Stimulated activated CD4-positive, alpha-beta T cell treated with anti-CD3 and anti-CD28 coated beads, Interleukin-1b, Interleukin-23, amount 100 ng/mL, for 4 hours (primary cell): Measurements from ENCODE around the gene CD63.

Experiments
- DNase-seq, 2 donors: peaks; one replicate each; pipeline ENCODE4 v3.0.0-alpha.2; 2020; ENCODE audit warnings: low read depth in 2 of 2

The CD63 gene

GRCh38 chr12:55739025-55739378 is 10.2 kb upstream of the CD63 start:
- no peak for DNase-seq

- peak; percentile 58 to 88 for DNase-seq
These were observed 9.6 kb upstream of the CD63 start for GRCh38 chr12:55738123-55739024.

DNA sequence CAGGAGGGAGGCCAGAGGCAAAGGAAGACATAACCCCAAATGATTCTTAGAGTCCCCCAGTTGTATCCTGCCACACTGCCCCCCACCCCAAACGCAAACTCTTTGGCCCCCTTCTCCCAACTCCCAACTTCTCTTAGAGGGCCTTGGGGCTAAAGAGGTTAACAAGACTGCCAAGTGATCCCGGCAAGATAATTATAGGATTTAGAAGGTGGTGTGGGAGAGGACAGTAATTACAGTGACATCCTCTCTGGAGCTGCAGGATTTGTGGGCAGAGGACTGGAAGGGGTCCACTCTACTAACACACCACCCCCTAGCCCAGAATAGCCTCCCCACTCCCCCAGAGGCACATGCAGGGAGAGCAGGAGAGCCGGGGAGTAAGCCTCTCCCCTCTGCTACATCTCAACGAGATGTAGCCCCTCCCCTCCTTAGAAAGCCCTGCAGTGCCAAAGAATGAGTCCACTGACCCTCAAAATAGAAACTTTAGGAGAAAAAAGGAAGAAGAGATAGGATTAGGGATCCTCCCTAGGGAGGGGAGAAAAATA is 8.8 kb upstream of the CD63 start:
- DNase-seq: no peak

DNA sequence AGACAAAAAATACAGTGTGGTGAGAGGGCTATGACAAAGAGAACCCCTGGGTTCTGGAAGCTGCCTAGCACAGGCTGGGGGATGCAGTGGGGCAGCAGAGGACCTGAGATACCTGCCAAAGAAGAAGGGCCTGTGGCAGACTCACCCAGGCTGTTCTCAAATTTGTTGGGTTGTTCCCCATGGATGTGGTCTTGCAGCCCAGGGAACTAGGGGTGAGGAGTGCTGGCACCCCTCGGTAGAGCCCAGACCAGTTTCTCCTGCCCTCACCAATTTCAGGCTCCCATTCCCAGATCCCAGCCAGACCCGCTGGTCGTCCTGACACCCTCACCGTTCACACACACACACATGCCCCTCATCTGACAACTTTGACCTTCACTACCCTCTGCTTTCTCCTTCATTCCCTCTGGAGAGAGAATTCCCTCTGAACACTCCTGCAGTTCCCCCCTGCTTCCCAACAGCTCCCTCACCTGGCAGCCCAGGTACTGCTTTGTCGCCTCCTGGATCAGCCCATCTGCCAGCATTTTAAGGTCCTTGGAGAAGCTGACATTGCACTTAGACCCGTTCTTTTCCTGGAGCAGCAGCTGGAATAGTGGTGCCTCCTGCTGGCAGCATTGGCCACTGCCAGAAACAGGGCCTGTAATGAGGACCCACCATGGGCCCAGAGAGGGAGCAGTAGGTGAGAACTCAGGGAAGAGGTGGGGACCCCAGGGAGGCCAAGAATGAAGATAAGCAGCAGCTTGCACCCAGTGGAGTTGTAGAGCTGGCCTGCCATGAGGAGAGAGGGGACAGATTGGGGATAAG is 8.2 kb upstream of the CD63 start:
- DNase-seq: peak in 1 of 2 donors; percentile 36

- DNase-seq: no peak
These were observed 7.3 kb upstream of the CD63 start for GRCh38 chr12:55736076-55736475.

GRCh38 chr12:55734595-55734994 is 5.8 kb upstream of the CD63 start:
- no peak for DNase-seq

DNA sequence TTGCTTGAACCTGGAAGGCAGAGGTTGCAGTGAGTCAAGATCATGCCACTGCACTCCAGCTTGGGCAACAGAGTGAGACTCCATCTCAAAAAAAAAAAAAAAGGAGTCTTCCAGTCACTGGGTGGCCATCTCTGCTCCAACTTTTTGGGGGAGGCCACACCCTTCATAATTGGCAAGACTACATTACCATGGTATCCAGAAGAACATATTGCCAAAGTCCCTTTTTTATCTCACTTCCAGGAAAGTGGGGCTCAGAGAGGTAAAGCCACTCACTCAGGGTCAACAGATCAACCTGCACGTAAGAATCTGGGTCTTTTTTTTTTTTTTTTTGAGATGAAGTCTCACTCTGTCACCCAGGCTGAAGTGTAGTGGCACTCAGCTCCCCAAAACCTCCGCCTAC is 5.0 kb upstream of the CD63 start:
- DNase-seq: no peak

DNA sequence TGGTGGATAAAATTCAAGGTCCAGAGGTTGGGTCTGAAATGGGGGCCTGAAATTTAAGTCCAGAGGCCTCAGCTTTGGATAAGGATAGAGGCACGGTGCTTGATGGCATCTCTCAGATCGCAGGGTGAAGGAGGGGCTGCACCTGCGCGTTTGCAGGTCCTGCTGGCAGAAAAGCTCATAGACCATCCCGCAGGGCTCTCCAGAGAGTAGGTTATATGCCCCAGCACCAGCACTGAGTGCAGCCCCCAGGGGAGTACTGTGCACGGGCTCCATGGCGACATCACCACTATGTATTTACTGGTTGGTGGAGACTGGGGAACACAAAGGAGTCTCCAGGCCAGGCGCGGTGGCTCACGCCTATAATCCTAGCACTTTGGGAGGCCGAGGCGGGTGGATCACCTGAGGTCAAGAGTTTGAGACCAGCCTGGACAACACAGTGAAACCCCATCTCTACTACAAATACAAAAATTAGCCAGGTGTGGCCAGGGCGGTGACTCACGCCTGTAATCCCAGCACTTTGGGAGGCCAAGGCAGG is 4.3 kb upstream of the CD63 start:
- no peak for DNase-seq

- DNase-seq: no peak
These were observed 3.5 kb upstream of the CD63 start for GRCh38 chr12:55732288-55732687.

DNA sequence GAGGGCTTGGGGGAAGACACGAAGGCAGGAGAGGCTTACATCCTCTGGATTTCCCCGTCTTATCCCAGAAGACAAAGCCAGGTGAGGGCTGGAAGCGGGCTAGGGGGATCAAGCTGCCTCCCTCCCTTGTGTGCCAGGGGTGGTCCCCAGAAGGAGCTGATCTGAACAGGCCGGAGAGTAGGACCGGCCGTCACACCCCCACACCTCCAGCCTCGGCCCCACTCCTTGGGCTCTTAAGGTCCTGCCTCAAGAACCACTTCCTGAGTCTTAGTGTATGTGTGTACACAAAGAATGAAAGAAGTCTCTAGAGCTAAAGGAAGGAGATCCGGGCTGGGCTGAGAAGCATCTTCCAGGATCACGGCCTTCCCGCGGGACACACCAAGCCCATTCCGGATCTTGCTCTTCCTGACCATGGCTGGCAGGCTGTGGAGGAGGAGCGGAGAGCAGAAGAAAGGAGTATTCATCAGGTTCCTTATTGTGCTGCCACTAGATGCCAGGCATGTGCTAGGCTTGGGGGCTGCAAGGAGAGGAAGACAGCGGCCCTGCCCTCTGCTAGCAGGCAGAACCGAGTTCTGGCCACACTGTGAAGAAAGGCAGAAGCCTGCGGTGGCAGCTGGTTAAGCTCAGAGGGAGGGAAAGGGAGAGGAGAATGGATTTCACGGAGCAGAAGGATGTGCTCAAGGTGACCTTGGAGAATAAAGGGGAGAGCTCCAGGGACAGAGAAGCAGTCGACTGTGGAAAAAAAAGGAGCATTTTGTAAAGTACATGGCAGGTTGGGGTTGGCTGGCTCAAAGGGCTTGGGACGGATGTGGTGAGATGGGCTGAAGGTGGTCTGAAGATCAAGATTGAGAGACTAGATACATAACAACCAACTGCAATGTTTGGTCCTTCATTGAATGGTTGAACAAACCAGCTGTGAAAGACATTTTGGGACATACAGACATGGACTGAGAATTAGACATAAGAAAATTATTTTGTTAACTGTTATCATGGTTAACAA is 1.3 kb upstream of the CD63 start:
- DNase-seq: no peak

DNA sequence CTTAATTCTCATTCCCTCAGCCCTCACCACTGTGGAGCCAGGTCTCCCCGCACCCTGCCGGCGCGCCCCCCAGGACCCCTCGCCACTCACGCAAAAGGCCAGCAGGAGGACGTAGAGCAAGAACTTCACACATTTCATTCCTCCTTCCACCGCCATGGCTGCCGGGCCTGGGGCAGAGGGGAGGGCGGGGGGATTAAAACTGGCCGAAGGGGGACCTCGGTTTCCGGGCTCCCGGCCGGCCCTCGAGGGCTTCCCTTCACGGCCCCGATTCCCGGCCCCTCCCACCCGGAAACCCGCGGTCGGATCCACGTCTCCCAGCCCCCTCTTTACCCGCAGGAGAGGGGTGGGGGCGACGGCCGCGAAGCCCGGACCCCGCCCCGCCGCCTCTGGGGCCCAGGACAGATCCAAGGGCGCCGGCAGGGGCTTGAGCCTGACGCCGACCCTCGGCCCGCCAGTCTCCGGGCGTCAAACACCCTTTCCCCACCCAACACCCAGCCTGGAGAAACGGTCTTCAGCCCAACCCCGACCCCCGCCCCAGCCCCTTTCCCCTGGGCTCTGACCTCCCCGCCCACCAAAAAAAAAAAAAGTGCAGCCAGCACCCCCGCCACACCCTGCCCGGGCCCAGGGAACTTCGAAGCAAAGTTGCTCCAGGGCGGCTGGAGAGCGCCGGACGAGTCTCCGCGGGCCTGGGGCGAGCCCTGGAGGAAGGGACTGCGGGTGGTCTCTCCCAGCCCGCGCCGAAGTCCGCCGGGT is 447 bp downstream of the CD63 start:
- peak in 1 of 2 donors; percentile 31 for DNase-seq

- no peak for DNase-seq
These were observed 1.1 kb downstream of the CD63 start for GRCh38 chr12:55727643-55728185.

DNA sequence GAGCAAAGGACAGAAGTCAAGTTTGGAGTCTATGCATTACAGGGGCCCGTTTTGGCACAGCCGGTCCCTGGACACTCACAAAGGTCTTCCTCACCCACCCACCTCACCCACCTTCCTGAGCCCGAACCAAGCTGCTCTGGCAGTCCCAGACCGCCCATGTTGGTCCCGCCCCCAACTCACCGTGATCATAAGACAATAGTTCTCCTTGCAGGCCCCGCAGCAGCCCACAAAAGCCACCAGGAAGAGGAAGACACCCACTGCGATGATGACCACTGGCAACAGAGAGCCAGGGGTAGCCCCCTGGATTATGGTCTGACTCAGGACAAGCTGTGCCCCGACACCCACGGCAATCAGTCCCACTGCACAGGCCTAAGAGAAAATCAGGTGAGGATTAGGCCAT is 1.8 kb downstream of the CD63 start:
- no peak for DNase-seq

DNA sequence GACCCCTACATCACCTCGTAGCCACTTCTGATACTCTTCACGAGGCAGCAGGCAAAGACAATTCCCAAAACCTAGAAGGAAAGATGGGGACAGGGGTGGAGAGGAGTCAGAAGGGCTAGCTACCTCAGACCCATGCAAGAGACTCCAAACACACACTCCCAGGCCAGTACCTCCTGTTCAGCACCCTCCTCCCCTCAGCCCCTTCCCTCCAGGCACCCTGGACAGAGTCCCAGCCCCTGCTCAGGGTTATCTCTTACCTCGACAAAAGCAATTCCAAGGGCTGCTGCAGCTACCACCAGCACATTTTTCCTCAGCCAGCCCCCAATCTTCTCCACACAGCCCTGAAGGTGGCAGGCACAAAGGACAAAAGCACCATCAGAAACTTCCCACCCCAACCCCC is 3.3 kb downstream of the CD63 start:
- DNase-seq: no peak

- no peak for DNase-seq
These were observed 3.9 kb downstream of the CD63 start for GRCh38 chr12:55724940-55725309.

- DNase-seq: peak; percentile 47 to 48
These were observed 4.4 kb downstream of the CD63 start for GRCh38 chr12:55724226-55724939.

GRCh38 chr12:55723516-55724225 is 5.1 kb downstream of the CD63 start:
- no peak for DNase-seq

DNA sequence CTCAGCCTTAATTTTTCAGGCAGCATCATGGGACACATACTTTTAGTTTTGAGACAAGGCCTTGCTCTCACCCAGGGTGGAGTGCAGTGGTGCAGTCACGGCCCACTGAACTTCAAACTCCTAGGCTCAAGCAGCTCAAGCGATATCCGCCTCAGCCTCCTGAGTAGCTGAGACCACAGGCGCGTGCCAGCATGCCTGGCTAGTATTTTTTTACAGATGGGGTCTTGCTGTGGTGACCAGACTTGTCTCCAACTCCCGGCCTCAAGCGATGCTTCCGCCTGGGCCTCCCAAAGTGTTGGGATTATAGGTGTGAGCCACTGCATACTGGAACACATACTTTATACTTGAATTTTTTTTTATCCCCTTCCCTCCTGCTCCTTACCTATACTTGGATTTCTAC is 5.9 kb downstream of the CD63 start:
- no peak for DNase-seq
